Skeletal muscle tissue (tissue), 4 donors: ENCODE measurements around the gene CEP41. TPM values are rescaled to one million over a fixed set of nuclear protein-coding genes. Genes with fewer than 3 reads are reported as not detected.

Source experiments
- H3K27ac ChIP-seq: one replicate; pipeline ENCODE4 v1.7.0; 2013; ENCODE audit warnings: mild to moderate bottlenecking, low read depth, low read length, inconsistent platforms
- H3K27me3 ChIP-seq, 3 donors: one replicate each; pipeline ENCODE4 v1.7.0; 2013; ENCODE audit warnings: low read length in 3 of 3; ENCODE audit not compliant: control insufficient read depth in 3 of 3, insufficient read depth in 3 of 3
- H3K36me3 ChIP-seq, 3 donors: one replicate each; pipeline ENCODE4 v1.7.0; 2013; ENCODE audit warnings: low read length in 3 of 3; ENCODE audit not compliant: control insufficient read depth in 3 of 3, insufficient read depth in 3 of 3
- H3K4me1 ChIP-seq, 3 donors: one replicate each; pipeline ENCODE4 v1.7.0; 2013; ENCODE audit warnings: low read length in 3 of 3, mild to moderate bottlenecking in 3 of 3; ENCODE audit not compliant: control insufficient read depth in 3 of 3, insufficient read depth in 3 of 3
- H3K4me3 ChIP-seq, 3 donors: one replicate each; pipeline ENCODE4 v1.7.0; 2013; ENCODE audit warnings: low read length in 3 of 3
- H3K9ac ChIP-seq, 3 donors: one replicate each; pipeline ENCODE4 v1.7.0; 2013; ENCODE audit warnings: low read length in 3 of 3, mild to moderate bottlenecking in 3 of 3, moderate library complexity in 2 of 3, low read depth in 1 of 3
- H3K9me3 ChIP-seq, 3 donors: one replicate each; pipeline ENCODE4 v1.7.0; 2013; ENCODE audit warnings: low read length in 3 of 3; ENCODE audit not compliant: control insufficient read depth in 3 of 3
- total RNA-seq: library from RNA; depleted of rRNA; stranded (reverse); fragments of >200 nt; gene quantifications from one replicate; pipeline ENCODE4 v1.2.3, GENCODE V29; 2014
- donor health status: Osteomylitis.

The CEP41 gene
- total RNA-seq, 1 donor from 2014 or later, result 7.8 TPM

DNA sequence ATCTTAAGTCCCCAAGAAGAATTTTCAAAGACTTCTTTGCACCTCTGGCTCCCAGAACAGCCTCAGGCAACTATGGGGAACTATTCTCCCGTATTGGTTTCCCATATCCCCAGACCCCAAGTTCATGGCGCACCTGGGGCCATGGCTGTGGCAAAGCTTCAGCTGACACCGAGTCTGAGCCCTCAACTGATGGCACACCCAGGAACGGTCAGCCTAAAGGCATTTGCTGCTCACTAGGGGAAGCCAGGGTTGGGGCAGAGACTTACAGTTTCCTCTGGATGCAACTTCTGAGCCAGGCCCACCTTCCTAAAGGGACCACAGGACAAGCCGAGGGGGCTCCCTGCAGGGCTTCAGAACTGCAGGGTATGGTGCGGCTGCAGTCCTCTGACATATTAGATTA lies 74.3 kb downstream of the CEP41 start:
- Histone ChIP-seq H3K27ac (peak overlapping the region; percentile 57), H3K4me1 (peaks cover 49 to 66% (median 60%) of the 10 kb centered on the region in 3 donors), H3K9ac (peak overlapping the region in 1 of 3 donors; percentile 43), H3K27me3 (no peaks in the 10 kb centered on the region), H3K36me3 (no peaks in the 10 kb centered on the region), H3K9me3 (no peaks in the 10 kb centered on the region), H3K4me3 (peak overlapping the region in 1 of 3 donors; percentile 24)

DNA sequence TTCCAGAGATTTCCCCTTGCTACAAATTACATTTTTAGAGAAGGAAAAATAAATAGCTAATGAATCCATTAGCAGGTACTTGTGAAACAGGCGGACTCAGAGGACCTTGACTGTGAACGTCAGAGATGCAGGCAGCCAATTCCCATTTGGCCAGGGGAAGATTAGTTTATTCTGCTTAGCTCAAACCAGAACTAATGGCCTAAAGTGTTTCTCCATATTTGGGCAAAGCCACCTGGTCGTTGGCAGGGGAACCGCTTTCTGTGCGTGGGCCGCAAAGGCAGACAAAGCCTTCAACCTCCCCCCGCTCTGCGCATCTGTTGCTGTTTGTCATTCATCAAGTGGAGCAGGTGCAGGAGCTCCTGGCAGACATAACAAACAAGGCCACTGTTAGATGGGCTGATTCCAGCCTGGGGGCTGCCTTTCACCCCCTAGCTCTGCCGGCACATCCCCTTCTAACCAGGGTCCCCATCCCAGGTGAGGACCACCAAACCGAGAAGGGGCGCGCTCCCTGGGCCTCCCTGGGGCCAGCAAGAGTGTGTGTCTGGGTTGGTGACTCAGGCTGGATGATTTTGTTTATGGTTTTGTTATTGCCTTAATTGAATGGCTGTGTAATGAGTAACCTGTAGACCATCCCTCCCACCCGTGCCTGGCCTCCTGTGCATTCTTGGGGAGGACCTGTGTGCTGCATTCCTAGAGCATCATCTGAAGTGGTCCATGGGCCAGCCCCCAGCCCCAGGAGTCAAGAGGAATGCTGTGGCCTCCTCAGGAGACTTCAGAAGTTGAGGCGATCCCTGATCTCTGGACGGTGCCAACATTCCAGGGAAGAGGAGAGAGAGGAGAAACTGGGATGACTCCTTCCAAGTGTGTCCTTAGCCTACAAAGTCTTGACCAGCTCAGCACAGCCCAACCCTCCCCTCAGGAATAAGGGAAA lies 75.0 kb downstream of the CEP41 start:
- Histone ChIP-seq H3K4me1 (peaks cover 47 to 61% (median 54%) of the 10 kb centered on the region in 3 donors), H3K36me3 (no peaks in the 10 kb centered on the region), H3K27ac (peak overlapping the region; percentile 57), H3K4me3 (peak overlapping the region in 1 of 3 donors; percentile 52), H3K9ac (peak overlapping the region in 2 of 3 donors; percentile 35 to 38), H3K27me3 (no peaks in the 10 kb centered on the region), H3K9me3 (no peaks in the 10 kb centered on the region)

DNA sequence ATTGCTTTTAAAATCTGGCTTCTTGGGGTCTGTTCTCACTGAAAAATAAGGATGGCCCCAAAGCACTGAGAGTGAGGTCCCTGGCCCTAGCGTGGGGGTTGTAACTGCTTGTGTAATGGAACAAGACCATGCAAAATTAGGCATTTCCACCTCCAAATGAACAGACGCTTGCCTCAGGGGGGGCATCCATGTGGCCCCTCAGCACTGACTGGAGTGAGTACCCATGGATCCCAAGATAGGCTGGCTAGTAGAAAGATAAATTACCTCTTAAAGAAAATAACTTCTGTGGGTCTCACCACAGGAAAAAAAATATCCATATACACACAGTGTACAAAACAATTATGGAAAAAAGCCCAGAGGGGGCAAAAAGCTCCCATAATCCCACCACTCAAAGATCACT lies 75.7 kb downstream of the CEP41 start:
- H3K9me3 ChIP-seq, result no peaks in the 10 kb centered on the region
- peak overlapping the region in 1 of 3 donors; percentile 38 for H3K9ac ChIP-seq
- no peak overlapping the region for H3K4me3 ChIP-seq
- peak overlapping the region; percentile 57 for H3K27ac ChIP-seq
- no peaks in the 10 kb centered on the region for H3K36me3 ChIP-seq
- H3K27me3 ChIP-seq, result no peaks in the 10 kb centered on the region
- H3K4me1 ChIP-seq, result peaks cover 43 to 58% (median 54%) of the 10 kb centered on the region in 3 donors

DNA sequence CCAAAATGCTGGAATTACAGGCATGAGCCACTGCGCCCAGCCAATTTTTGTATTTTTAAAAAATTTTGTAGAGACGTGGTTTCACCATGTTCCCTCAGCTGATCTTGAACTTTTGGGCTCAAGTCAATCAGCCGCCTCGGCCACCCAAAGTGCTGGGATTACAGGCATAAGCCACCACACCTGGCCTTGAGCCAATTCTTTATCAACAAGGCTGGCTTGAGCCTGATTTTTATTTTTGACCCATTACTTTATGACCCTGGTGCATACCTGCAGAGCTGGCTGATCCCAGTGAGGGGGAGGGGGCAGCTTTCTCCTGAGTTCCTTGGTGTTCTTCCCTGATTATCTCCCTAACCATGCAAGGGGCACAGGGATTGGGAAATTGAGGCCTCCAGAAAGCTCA lies 76.4 kb downstream of the CEP41 start:
- H3K9me3 ChIP-seq, result peaks cover 0 to 4% (median 3%) of the 10 kb centered on the region in 3 donors
- H3K4me3 ChIP-seq, result no peak overlapping the region
- no peak overlapping the region for H3K9ac ChIP-seq
- H3K27me3 ChIP-seq, result no peaks in the 10 kb centered on the region
- H3K36me3 ChIP-seq, result no peaks in the 10 kb centered on the region
- H3K4me1 ChIP-seq, result peaks cover 39 to 51% (median 48%) of the 10 kb centered on the region in 3 donors
- no peak overlapping the region for H3K27ac ChIP-seq

DNA sequence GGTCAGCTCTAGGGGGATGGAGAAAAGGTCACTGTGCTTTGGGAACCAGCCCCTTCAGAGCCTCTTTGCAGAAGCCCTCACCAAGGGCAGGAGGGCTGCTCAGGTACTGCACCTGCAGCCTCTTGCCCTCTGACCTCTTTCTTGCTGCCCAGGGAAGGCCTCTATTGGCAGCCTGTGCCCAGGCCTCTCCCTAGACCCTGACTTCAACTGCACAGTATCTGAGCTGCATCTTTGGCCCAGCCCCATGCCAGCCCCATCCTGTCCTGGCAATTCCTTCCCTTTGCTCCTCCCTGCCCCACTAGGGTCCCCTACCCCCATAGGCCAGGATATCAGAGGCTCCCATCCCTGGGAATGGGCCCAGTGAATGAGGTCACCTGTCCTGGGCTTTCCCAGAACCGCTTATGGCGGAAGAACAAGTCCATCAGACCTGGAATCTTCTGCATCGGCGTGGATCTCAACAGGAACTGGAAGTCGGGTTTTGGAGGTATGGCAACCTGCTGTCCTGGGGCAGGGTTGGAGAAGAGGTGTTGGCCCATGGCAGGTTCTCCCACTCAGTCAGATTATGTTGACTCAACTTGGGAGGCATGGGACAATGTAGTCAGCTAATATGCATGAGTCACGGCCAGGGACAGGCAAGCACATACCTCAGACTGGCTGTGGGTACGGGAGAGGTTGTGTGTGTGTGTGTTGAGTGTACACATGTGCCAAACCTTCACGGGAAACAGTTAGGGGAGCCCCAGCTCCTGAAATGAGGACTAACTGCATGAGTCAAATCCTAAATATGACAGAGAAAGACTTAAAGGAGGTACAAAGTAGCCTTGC lies 77.6 kb downstream of the CEP41 start:
- Histone ChIP-seq H3K9ac (no peak overlapping the region), H3K4me1 (peaks cover 33 to 40% (median 36%) of the 10 kb centered on the region in 3 donors), H3K27ac (peak overlapping the region; percentile 2), H3K27me3 (no peaks in the 10 kb centered on the region), H3K9me3 (peaks cover 0 to 8% (median 8%) of the 10 kb centered on the region in 3 donors), H3K4me3 (no peak overlapping the region), H3K36me3 (no peaks in the 10 kb centered on the region)

DNA sequence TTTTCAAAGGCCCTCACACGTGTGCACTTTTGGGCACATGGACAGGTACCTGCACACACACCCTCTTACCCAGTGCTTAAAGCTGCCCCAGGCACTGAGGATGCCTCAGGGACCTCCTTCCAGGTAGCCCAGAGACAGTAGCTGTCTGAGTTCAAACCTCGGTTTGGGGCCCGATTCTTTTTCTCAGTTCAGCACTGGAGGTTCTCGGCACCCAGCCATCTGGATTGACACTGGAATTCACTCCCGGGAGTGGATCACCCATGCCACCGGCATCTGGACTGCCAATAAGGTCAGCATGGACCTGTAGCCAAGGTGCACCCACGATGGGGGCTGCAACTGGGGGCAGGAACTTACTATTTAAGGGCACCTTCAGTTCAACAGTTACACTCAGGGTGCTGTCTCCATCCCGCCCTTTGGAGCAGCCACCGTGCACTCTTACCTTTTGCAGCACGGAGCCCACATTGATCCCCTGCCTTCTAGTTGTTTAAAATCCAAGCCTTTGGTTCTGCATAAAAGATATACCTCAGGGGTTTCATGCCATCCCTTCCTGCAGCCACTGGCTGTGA lies 78.5 kb downstream of the CEP41 start:
- Histone ChIP-seq H3K9me3 (peaks cover 0 to 8% (median 8%) of the 10 kb centered on the region in 3 donors), H3K9ac (no peak overlapping the region), H3K36me3 (no peaks in the 10 kb centered on the region), H3K27me3 (no peaks in the 10 kb centered on the region), H3K4me3 (no peak overlapping the region), H3K27ac (no peak overlapping the region), H3K4me1 (peaks cover 31 to 36% (median 32%) of the 10 kb centered on the region in 3 donors)

DNA sequence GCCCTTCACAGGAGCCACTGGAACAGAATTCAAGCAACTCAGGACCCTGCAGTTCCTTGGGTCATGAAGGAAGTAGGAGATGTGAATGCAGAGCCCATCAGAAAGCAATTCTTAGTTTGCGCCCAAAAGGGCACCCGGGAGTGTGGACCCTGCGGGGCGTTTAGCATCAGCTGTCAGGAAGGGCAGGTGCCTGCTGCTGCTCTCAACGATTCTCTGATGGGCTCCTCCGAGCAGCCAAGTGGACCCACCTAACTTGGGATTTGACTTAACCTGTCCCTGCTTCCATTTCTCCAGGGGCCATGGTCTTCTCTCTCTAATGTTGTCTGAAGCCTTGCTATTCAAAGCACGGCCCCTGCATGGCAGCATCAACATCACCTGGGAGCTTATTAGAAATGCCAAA lies 79.1 kb downstream of the CEP41 start:
- Histone ChIP-seq H3K9me3 (peaks cover 0 to 8% (median 8%) of the 10 kb centered on the region in 3 donors), H3K4me3 (no peak overlapping the region), H3K4me1 (peaks cover 30 to 40% (median 33%) of the 10 kb centered on the region in 3 donors), H3K27ac (no peak overlapping the region), H3K27me3 (no peaks in the 10 kb centered on the region), H3K36me3 (no peaks in the 10 kb centered on the region), H3K9ac (no peak overlapping the region)

DNA sequence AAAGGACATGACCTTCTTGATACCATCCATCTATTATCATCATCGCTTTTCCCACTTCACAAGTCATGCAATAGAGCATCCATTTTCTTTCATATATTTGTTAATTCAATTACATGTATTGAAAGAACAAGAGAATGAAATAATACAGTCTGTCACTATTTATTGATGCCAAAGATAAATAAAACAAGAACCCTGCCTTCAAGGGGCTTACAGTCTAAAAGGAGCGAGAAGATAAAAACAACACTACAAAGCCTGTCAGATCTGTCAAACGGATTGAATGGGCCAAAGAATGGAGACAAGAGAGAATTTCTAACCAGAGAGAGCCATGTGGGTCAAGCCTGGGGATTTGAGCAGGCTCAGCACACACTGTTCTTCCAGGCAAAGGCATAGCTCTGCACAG lies 80.3 kb downstream of the CEP41 start:
- Histone ChIP-seq H3K27me3 (no peaks in the 10 kb centered on the region), H3K4me3 (no peak overlapping the region), H3K27ac (no peak overlapping the region), H3K9me3 (peaks cover 0 to 8% (median 8%) of the 10 kb centered on the region in 3 donors), H3K4me1 (peaks cover 26 to 39% (median 32%) of the 10 kb centered on the region in 3 donors), H3K36me3 (no peaks in the 10 kb centered on the region), H3K9ac (no peak overlapping the region)

DNA sequence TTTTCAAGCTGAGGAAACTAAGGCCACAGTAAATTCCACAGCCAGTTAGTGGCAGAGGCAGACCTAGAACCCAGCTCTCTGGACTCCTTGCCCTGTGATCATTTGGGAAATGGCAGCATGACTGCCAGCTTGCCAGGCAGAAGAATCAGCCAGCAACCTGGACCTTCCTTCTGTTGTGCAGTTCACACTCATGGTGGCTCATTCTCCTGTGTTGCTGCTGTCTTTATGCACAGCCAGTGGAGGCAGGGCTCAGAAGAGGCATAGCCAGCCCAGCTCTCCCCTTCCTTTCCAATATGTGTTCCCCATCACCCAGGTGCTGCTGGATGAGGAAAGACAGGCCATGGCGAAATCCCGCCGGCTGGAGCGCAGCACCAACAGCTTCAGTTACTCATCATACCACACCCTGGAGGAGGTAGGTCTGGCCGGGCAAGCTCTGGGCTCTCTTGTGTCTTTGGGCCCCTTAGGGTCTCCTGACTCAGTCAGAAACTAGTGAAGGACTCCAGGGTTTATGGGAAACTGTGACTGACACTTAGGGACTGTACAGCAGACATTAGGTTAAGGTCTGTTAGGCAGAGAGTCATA lies 81.4 kb downstream of the CEP41 start:
- no peak overlapping the region for H3K9ac ChIP-seq
- peaks cover 0 to 8% (median 8%) of the 10 kb centered on the region in 3 donors for H3K9me3 ChIP-seq
- H3K4me1 ChIP-seq, result peaks cover 20 to 28% (median 22%) of the 10 kb centered on the region in 3 donors
- H3K4me3 ChIP-seq, result no peak overlapping the region
- no peaks in the 10 kb centered on the region for H3K36me3 ChIP-seq
- no peaks in the 10 kb centered on the region for H3K27me3 ChIP-seq
- no peak overlapping the region for H3K27ac ChIP-seq
